NCI-H82 treated with DMSO at 0.1 percent for 48 hours (cell line): Measurements from ENCODE around the gene MESD.
"Not testable (repeated sequence)": the region's sequence is repeated elsewhere in the genome, so short reads cannot be mapped to it uniquely, and the experiment has no call there.

Source experiments
- DNase-seq: peaks from one replicate; lab custom pipeline; 2025; ENCODE audit not compliant: unreplicated experiment; lab: John Stamatoyannopoulos, UW

MESD gene

GRCh38 chr15:80966431-80967197, 23.0 kb downstream of the MESD start:
- no peak for DNase-seq

GRCh38 chr15:80965454-80965853, 24.2 kb downstream of the MESD start:
- not testable (repeated sequence) for DNase-seq

- no peak for DNase-seq
These were observed 30.7 kb downstream of the MESD start for GRCh38 chr15:80958818-80959495.

- DNase-seq, result no peak
These were observed 31.6 kb downstream of the MESD start for GRCh38 chr15:80957976-80958375.

GRCh38 chr15:80957556-80957955, 32.1 kb downstream of the MESD start:
- DNase-seq, result no peak

GRCh38 chr15:80955571-80956452, 33.8 kb downstream of the MESD start:
- not testable (repeated sequence) for DNase-seq

- no peak for DNase-seq
These were observed 35.5 kb downstream of the MESD start for GRCh38 chr15:80953953-80954778.

GRCh38 chr15:80953001-80953952, 36.3 kb downstream of the MESD start:
- DNase-seq, result no peak

GRCh38 chr15:80951941-80952340, 37.7 kb downstream of the MESD start:
- DNase-seq, result no peak

- no peak for DNase-seq
These were observed 39.1 kb downstream of the MESD start for GRCh38 chr15:80950291-80951078.

GRCh38 chr15:80949756-80950155, 39.9 kb downstream of the MESD start:
- no peak for DNase-seq

- no peak for DNase-seq
These were observed 40.8 kb downstream of the MESD start for GRCh38 chr15:80948651-80949292.

GRCh38 chr15:80946576-80946975, 43.0 kb downstream of the MESD start:
- DNase-seq, result no peak

- no peak for DNase-seq
These were observed 44.0 kb downstream of the MESD start for GRCh38 chr15:80945605-80946004.

GRCh38 chr15:80944818-80945217, 44.8 kb downstream of the MESD start:
- DNase-seq, result no peak

- DNase-seq, result no peak
These were observed 46.7 kb downstream of the MESD start for GRCh38 chr15:80942746-80943565.

- no peak for DNase-seq
These were observed 47.4 kb downstream of the MESD start for GRCh38 chr15:80942266-80942665.
